HepG2 (cell line): ENCODE measurements around the gene HTRA2. TPM values are rescaled to one million over a fixed set of nuclear protein-coding genes. Genes with fewer than 3 reads are reported as not detected.

ENCODE experiments used
- ADNP ChIP-seq: sonication (generic); formaldehyde crosslinking; IDR thresholded peaks from 2 replicates; pipeline ENCODE4 v1.4.0; 2020; ENCODE audit warnings: missing genetic modification reagents
- CBX2 ChIP-seq, 2 experiments: fragments of 200-600 bp in 1 of 2; sonication (generic); formaldehyde crosslinking in 1 of 2; IDR thresholded peaks; 2 replicates each; pipeline versions ENCODE4 v1.7.0 to v1.8.1; 2018 to 2022; ENCODE audit warnings: low read depth in 2 of 2, low read length in 1 of 2, mild to moderate bottlenecking in 1 of 2, missing genetic modification reagents in 1 of 2
- FOSL1 ChIP-seq: sonication (generic); formaldehyde crosslinking; IDR thresholded peaks from 2 replicates; pipeline ENCODE4 v1.9.0; 2021; ENCODE audit warnings: missing genetic modification reagents, borderline replicate concordance
- KDM4B ChIP-seq: sonication (generic); formaldehyde crosslinking; IDR thresholded peaks from 2 replicates; pipeline ENCODE4 v1.4.0; 2020; ENCODE audit warnings: missing genetic modification reagents
- MED13 ChIP-seq: sonication (generic); formaldehyde crosslinking; IDR thresholded peaks from 2 replicates; pipeline ENCODE4 v1.5.0; 2020; ENCODE audit warnings: missing genetic modification reagents
- MIER3 ChIP-seq: IDR thresholded peaks from 2 replicates; pipeline ENCODE4 v1.6.1; 2016; ENCODE audit warnings: missing compliant biosample characterization, borderline replicate concordance
- RFX1 ChIP-seq: fragments of 450-650 bp; IDR thresholded peaks from 2 replicates; pipeline ENCODE4 v1.6.1; 2017
- TCF12 ChIP-seq, 2 experiments: fragments of 450-650 bp in 1 of 2; sonication (generic) in 1 of 2; formaldehyde crosslinking in 1 of 2; IDR thresholded peaks; 2 replicates each; pipeline versions ENCODE4 v1.6.1 to v1.8.0; 2017 to 2022; ENCODE audit warnings: antibody characterized with exemption in 1 of 2, mild to moderate bottlenecking in 1 of 2, missing genetic modification reagents in 1 of 2, moderate library complexity in 1 of 2
- TOPORS ChIP-seq: sonication (generic); formaldehyde crosslinking; IDR thresholded peaks from 2 replicates; pipeline ENCODE4 v1.8.0; 2023; ENCODE audit warnings: mild to moderate bottlenecking, missing genetic modification reagents
- ZFP36L2 ChIP-seq: sonication (generic); formaldehyde crosslinking; IDR thresholded peaks from 2 replicates; pipeline ENCODE4 v1.4.0; 2020; ENCODE audit warnings: missing genetic modification reagents
- ZNF563 ChIP-seq: sonication (generic); formaldehyde crosslinking; IDR thresholded peaks from 2 replicates; pipeline ENCODE4 v1.8.0; 2022; ENCODE audit warnings: mild to moderate bottlenecking, moderate library complexity, missing genetic modification reagents
- ZNF709 ChIP-seq: sonication (generic); formaldehyde crosslinking; IDR thresholded peaks from 2 replicates; pipeline ENCODE4 v1.5.0; 2020; ENCODE audit warnings: mild to moderate bottlenecking, missing genetic modification reagents
- ZNF773 ChIP-seq: sonication (generic); formaldehyde crosslinking; IDR thresholded peaks from 2 replicates; pipeline ENCODE4 v1.4.0; 2020; ENCODE audit warnings: missing genetic modification reagents, borderline replicate concordance
- polyA plus RNA-seq, 8 experiments: library from polyadenylated mRNA; depleted of rRNA in 3 of 8; stranded (reverse) in 7 of 8; unstranded in 1 of 8; fragments of >200 nt; fragmentation: Illumina TruSeq in 4 of 8; extraction: Trizol in 4 of 8; gene quantifications; 2 replicates each; pipeline versions ENCODE4 v1.2.1 to v1.2.3, GENCODE V29; 2011 to 2016; ENCODE audit warnings: low read depth in 4 of 8, missing spikeins in 1 of 8, mixed read lengths in 1 of 8; ENCODE audit not compliant: insufficient read depth in 1 of 8
- total RNA-seq, 5 experiments: library from RNA; depleted of rRNA; stranded (reverse); fragments of >200 nt; fragmentation: Illumina TruSeq; extraction: Trizol; gene quantifications; 2 replicates each; pipeline ENCODE4 v1.2.3, GENCODE V29; 2016; ENCODE audit warnings: low read depth in 1 of 5
- TF ChIP-seq, protein P1 (sequence below): sonication (generic); formaldehyde crosslinking; IDR thresholded peaks from 2 replicates; pipeline ENCODE4 v1.4.0; 2020; ENCODE audit warnings: missing genetic modification reagents
- TF ChIP-seq, protein P2 (sequence below), 2 experiments: sonication (generic) in 1 of 2; formaldehyde crosslinking in 1 of 2; IDR thresholded peaks; 2 replicates each; pipeline versions ENCODE4 v1.5.1 to v1.6.1; 2011 to 2020; ENCODE audit warnings: borderline replicate concordance in 1 of 2, low read depth in 1 of 2, low read length in 1 of 2, mild to moderate bottlenecking in 1 of 2, missing genetic modification reagents in 1 of 2, moderate library complexity in 1 of 2
- TF ChIP-seq, protein P3 (sequence below): sonication (generic); formaldehyde crosslinking; IDR thresholded peaks from 2 replicates; pipeline ENCODE4 v1.4.0; 2020; ENCODE audit warnings: mild to moderate bottlenecking, missing genetic modification reagents
- TF ChIP-seq, protein P4 (sequence below): sonication (generic); formaldehyde crosslinking; IDR thresholded peaks from 2 replicates; pipeline ENCODE4 v1.5.1; 2020; ENCODE audit warnings: mild to moderate bottlenecking, moderate library complexity, missing genetic modification reagents
- TF ChIP-seq, protein P5 (sequence below): IDR thresholded peaks from 2 replicates; pipeline ENCODE4 v1.6.1; 2016; ENCODE audit warnings: mild to moderate bottlenecking, missing biosample characterization, missing genetic modification reagents

HTRA2 gene
- total and polyA plus RNA-seq, 2 of the 13 experiments (the other 11 are each of a cell fraction or from before 2014, with no cell fraction given): 47.7 to 50.3 TPM

DNA sequence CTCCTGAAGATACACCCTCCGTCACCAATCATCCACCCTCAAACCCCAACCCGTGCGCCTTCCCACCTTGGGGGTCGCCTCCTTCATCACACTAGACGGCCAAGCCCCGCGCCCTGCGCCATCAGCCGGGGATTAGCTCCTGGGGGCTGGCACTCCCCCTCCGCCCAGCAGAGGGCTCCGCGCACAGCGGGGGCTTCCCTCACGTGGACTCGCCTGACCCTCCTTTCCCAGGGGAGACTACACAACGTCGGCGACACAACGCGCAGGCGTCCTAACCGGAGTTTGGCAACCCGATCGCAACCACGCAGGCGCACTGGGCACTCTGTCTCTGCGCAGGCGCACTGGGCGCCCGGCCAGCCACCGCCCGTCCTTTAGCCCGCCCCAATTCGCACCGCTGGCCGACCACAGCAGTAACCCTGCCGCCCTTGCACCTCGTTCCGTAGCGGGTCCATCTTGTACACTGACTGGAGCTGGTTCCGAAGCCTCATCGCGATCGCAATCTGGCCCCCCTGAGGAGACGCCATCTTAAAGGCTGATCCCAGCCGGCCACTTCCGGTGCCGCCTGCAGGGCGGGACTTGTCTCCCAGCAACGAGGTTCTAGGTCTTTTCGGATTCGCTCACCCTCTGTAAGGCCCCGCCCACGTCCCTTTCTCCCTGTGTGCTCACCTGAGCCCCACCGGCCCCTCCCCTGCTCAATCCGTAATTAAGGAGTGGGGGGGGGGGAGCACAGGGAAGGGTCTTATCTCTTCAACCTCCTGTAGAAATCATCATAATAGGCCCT is 22.4 kb upstream of the HTRA2 start, which contains the start of gene PCGF1 (continued):
- TF ChIP-seq, protein P1, sequence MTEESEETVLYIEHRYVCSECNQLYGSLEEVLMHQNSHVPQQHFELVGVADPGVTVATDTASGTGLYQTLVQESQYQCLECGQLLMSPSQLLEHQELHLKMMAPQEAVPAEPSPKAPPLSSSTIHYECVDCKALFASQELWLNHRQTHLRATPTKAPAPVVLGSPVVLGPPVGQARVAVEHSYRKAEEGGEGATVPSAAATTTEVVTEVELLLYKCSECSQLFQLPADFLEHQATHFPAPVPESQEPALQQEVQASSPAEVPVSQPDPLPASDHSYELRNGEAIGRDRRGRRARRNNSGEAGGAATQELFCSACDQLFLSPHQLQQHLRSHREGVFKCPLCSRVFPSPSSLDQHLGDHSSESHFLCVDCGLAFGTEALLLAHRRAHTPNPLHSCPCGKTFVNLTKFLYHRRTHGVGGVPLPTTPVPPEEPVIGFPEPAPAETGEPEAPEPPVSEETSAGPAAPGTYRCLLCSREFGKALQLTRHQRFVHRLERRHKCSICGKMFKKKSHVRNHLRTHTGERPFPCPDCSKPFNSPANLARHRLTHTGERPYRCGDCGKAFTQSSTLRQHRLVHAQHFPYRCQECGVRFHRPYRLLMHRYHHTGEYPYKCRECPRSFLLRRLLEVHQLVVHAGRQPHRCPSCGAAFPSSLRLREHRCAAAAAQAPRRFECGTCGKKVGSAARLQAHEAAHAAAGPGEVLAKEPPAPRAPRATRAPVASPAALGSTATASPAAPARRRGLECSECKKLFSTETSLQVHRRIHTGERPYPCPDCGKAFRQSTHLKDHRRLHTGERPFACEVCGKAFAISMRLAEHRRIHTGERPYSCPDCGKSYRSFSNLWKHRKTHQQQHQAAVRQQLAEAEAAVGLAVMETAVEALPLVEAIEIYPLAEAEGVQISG: peak; percentile 99
- TF ChIP-seq ZNF773 (no peak), CBX2 (IDR thresholded peaks at IDR 0.05; ENCODE audit: low read depth, low read length) (no peak), CBX2 (CRISPR knock-in tag; IDR thresholded peaks at IDR 0.05; ENCODE audit: low read depth) (0 out of 2 replicates have a peak, but pooled peaks have one; percentile 35), ZFP36L2 (CRISPR knock-in tag) (no peak), MED13 (CRISPR knock-in tag) (peak; percentile 68; the same call in 1 of the 2 replicates), TCF12 (IDR thresholded peaks at IDR 0.05) (no peak), TCF12 (CRISPR knock-in tag; IDR thresholded peaks at IDR 0.05) (no peak; the same call in 1 of the 2 replicates), ADNP (no peak), MIER3 (CRISPR knock-in tag) (peak; percentile 93; the same call in 1 of the 2 replicates), ZNF709 (CRISPR knock-in tag) (peak; percentile 93), RFX1 (peak; percentile 97), FOSL1 (CRISPR knock-in tag) (no peak), ZNF563 (peak; percentile 77; the same call in 1 of the 2 replicates), KDM4B (CRISPR knock-in tag) (peak; percentile 94), TOPORS (CRISPR knock-in tag) (no peak)
- TF ChIP-seq, protein P2, sequence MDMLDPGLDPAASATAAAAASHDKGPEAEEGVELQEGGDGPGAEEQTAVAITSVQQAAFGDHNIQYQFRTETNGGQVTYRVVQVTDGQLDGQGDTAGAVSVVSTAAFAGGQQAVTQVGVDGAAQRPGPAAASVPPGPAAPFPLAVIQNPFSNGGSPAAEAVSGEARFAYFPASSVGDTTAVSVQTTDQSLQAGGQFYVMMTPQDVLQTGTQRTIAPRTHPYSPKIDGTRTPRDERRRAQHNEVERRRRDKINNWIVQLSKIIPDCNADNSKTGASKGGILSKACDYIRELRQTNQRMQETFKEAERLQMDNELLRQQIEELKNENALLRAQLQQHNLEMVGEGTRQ (IDR thresholded peaks at IDR 0.05; ENCODE audit: low read depth, low read length): peak; percentile 82
- TF ChIP-seq, protein P2 (CRISPR knock-in tag; IDR thresholded peaks at IDR 0.05; ENCODE audit: borderline replicate concordance): peak; percentile 81
- TF ChIP-seq, protein P3, sequence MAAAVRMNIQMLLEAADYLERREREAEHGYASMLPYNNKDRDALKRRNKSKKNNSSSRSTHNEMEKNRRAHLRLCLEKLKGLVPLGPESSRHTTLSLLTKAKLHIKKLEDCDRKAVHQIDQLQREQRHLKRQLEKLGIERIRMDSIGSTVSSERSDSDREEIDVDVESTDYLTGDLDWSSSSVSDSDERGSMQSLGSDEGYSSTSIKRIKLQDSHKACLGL: peak; percentile 77
- TF ChIP-seq, protein P4, sequence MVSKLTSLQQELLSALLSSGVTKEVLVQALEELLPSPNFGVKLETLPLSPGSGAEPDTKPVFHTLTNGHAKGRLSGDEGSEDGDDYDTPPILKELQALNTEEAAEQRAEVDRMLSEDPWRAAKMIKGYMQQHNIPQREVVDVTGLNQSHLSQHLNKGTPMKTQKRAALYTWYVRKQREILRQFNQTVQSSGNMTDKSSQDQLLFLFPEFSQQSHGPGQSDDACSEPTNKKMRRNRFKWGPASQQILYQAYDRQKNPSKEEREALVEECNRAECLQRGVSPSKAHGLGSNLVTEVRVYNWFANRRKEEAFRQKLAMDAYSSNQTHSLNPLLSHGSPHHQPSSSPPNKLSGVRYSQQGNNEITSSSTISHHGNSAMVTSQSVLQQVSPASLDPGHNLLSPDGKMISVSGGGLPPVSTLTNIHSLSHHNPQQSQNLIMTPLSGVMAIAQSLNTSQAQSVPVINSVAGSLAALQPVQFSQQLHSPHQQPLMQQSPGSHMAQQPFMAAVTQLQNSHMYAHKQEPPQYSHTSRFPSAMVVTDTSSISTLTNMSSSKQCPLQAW: peak; percentile 86
- TF ChIP-seq, protein P5, sequence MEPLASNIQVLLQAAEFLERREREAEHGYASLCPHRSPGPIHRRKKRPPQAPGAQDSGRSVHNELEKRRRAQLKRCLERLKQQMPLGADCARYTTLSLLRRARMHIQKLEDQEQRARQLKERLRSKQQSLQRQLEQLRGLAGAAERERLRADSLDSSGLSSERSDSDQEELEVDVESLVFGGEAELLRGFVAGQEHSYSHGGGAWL (CRISPR knock-in tag): peak; percentile 61; the same call in 1 of the 2 replicates
